ENCODE measurements around the gene PPARD.
"Not testable (repeated sequence)": the region's sequence is repeated elsewhere in the genome, so short reads cannot be mapped to it uniquely, and the experiment has no call there.

PPARD gene

DNA sequence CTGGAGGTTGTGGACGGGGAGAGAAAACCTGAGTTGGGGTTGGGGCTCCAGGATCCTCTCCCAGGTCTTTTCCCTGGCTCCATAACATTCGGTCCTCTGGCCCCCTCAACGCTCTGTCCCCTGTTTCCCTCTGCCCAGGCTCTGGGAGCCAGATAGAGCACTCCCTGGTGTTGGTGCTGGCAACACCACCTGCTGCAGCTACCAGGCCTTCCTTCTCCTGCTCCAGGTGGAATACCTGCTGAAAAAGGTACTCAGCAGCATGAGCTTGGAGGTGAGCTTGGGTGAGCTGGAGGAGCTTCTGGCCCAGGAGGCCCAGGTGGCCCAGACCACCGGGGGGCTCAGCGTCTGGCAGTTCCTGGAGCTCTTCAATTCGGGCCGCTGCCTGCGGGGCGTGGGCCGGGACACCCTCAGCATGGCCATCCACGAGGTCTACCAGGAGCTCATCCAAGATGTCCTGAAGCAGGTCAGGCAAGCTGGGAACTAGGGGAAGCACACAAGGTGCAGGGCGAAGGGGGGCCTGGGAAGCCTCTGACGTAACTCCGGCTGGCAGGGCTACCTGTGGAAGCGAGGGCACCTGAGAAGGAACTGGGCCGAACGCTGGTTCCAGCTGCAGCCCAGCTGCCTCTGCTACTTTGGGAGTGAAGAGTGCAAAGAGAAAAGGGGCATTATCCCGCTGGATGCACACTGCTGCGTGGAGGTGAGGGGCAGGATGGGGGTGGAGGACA is 30.1 kb upstream of the PPARD start:
- no peak for DNase-seq (ENCODE audit: low read depth in 1 of 2, low spot score in 1 of 2)

DNA sequence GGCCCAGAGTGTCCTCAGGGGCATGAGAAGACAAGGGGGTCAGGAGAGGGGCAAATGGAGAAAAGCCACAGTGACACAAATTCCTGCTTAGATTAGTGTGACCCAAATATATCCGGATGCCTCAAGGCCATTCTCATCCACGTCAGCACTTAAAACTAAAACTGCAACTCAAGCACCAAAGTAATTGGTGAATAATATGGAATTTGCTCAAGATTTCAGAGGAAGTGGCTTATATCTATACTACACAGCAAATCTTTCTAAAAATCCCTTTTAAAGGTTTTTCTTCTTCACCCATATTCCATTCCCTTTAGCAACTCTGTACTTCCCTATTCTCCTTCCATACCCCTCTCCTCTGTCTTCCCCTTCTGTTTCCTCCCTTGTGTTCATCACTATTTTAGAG is 29.6 kb upstream of the PPARD start:
- no peak for DNase-seq (ENCODE audit: low read depth in 1 of 2, low spot score in 1 of 2)

- no peak for DNase-seq (ENCODE audit: low read depth in 1 of 2, low spot score in 1 of 2)
These were observed 24.7 kb upstream of the PPARD start for GRCh38 chr6:35317483-35318195.

GRCh38 chr6:35318196-35319171 is 23.9 kb upstream of the PPARD start:
- DNase-seq (ENCODE audit: low read depth in 1 of 2, low spot score in 1 of 2): no peak

DNA sequence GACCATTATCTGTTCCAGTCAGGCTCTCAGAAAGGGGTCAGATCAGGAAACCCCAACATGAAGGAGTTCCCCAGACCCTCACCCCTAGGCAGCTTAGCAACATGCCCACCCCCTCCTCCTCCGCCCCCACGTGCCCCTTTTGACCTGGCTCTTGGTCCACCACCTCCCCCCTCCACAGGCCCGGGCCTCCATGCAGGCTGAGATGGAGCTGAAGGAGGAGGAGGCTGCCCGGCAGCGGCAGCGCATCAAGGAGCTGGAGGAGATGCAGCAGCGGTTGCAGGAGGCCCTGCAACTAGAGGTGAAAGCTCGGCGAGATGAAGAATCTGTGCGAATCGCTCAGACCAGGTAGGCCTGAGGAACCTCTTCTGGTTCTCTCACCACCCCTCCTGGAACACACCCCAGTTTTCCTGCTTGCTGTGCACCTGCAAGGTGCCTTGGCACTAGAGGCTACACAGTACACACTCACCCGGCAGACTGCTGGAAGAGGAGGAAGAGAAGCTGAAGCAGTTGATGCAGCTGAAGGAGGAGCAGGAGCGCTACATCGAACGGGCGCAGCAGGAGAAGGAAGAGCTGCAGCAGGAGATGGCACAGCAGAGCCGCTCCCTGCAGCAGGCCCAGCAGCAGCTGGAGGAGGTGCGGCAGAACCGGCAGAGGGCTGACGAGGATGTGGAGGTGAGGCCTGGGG is 22.9 kb upstream of the PPARD start:
- no peak for DNase-seq (ENCODE audit: low read depth in 1 of 2, low spot score in 1 of 2)

DNA sequence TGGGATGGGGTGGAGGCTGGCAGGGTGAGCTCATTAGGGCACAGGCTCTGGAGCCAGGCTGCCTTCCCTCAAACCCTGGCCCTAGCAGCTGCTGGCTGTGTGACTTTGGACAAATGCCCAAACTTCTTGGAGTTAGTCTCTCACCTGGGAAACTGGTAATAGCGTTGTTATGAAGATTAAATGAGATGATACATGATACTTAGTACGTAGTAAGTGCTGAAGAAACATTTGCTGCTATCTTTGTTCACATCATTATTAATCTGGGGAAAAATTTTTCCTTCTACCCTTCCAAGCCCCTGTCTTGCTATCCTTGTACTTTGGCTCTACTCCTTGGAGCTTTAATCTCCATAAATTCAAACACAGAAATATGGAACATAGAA is 22.3 kb upstream of the PPARD start:
- DNase-seq (ENCODE audit: low read depth in 1 of 2, low spot score in 1 of 2): no peak

DNA sequence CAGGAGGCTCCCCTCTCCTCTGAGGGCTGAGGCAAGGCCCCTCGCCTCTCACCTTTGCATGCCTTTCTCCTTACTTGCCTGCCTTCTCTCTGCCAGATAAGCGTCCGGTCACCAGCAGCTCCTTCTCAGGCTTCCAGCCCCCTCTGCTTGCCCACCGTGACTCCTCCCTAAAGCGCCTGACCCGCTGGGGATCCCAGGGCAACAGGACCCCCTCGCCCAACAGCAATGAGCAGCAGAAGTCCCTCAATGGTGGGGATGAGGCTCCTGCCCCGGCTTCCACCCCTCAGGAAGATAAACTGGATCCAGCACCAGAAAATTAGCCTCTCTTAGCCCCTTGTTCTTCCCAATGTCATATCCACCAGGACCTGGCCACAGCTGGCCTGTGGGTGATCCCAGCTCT is 21.3 kb upstream of the PPARD start:
- DNase-seq (ENCODE audit: low read depth in 1 of 2, low spot score in 1 of 2): no peak

DNA sequence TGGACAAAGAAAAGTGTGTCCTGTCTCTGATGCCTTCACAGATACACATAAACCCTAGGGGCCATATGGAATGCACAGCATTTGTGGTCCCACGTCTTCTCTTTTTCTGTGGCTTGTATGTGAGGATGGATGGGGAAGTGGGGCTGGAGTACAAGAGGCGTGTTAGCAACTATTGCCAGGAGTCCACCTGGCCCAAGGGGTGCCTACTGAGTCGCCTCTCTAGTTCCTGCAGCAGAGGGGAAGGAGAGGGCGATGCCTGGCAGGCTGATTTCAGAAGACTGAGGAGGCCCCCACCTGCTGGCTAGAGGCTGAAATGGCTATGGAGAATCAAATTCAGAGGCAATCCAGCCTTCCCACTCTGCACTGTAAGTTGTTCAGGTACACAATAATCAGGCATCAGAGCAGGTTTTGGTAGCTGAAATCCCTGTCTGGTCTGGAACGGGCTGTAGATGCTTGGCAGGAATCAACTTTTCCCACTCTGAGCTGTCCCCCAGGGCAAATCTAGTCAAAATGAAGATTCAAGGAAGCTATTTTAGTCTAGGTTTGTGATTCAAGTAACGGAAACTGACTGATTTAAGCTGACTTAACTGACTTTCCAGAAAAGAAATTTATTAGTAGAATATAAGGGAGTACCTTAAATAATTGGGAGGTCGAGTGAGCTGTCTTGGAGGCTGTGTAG is 14.9 kb upstream of the PPARD start:
- peak; percentile 48 to 59 for DNase-seq (ENCODE audit: low read depth in 1 of 2, low spot score in 1 of 2)

DNA sequence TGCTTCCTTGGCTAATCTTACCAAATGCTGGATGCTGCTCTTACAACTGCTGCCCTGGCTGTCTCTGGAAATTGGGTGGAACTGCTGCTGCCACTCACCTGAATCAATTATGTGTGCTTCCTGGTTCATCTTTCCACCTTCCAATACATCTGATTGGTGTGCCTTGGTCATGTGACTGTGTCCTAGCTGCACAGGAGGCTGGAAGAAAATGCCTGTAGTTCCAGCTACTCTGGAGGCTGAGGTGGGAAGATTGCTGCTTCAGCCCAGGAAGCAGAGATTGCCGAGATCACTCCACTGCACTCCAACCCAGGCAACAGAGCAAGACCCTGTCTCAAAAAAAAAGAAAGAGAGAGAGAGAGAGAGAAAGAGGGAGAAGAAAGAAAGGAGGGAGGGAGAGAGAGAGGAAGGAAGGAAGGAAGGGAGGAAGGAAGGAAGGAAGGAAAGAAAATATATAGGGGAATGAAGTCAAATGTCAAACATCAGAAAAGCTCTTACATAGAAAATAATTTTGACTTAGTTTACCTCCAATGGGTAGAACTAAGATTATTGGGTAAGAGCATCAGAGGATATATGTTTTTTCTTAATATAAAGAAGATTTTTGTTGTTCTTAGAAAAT is 14.1 kb upstream of the PPARD start:
- DNase-seq (ENCODE audit: low read depth in 1 of 2, low spot score in 1 of 2): no peak

DNA sequence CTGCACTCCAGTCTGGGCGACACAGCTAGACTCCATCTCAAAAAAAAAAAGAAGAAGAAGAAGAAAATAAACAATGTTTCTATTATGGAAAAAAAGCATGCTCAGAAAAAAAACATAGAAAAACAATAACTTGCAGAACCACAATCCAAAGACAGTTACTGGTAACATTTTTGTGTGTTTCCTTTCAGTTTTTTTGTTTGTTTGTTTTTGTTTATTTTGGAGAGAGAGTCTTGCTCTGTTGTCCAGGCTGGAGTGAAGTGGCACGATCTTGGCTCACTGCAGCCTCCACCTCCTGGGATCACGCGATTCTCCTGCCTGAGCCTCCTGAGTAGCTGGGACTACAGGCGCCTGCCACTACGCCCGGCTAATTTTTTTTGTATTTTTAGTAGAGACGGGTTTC is 13.4 kb upstream of the PPARD start:
- not testable (repeated sequence) for DNase-seq (ENCODE audit: low read depth in 1 of 2, low spot score in 1 of 2)

- DNase-seq (ENCODE audit: low read depth in 1 of 2, low spot score in 1 of 2): no peak
These were observed 11.7 kb upstream of the PPARD start for GRCh38 chr6:35330541-35331119.

DNA sequence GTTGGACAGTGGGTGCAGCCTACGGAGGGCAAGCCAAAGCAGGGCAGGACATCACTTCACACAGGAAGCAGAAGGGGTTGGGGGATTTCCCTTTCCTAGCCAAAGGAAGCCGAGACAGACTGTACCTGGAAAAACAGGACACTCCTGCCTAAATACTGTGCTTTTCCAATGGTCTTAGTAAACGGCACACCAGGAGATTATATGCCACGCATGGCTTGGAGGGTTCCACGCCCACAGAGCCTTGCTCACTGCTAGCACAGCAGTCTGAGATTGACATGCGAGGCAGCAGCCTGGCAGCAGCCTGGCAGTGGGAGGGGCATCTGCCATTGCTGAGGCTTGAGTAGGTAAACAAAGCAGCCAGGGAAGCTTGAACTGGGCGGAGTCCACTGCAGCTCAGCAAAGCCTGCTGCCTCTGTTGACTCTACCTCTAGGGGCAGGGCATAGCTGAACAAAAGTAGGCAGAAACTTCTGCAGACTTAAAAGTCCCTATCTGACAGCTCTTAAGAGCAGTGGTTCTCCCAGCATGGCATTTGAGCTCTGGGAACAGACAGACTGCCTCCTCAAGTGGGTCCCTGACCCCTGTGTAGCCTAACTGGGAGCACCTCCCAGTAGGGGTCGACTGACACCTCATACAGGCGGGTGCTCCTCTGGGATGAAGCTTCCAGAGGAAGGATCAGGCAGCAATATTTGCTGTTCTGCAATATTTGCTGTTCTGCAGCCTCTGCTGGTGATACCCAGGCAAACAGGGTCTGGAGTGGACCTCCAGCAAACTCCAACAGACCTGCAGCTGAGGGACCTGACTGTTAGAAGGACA is 10.1 kb upstream of the PPARD start:
- peak; percentile 24 to 55 for DNase-seq (ENCODE audit: low read depth in 1 of 2, low spot score in 1 of 2)

- no peak for DNase-seq (ENCODE audit: low read depth in 1 of 2, low spot score in 1 of 2)
These were observed 801 bp upstream of the PPARD start for GRCh38 chr6:35341557-35341956.

DNA sequence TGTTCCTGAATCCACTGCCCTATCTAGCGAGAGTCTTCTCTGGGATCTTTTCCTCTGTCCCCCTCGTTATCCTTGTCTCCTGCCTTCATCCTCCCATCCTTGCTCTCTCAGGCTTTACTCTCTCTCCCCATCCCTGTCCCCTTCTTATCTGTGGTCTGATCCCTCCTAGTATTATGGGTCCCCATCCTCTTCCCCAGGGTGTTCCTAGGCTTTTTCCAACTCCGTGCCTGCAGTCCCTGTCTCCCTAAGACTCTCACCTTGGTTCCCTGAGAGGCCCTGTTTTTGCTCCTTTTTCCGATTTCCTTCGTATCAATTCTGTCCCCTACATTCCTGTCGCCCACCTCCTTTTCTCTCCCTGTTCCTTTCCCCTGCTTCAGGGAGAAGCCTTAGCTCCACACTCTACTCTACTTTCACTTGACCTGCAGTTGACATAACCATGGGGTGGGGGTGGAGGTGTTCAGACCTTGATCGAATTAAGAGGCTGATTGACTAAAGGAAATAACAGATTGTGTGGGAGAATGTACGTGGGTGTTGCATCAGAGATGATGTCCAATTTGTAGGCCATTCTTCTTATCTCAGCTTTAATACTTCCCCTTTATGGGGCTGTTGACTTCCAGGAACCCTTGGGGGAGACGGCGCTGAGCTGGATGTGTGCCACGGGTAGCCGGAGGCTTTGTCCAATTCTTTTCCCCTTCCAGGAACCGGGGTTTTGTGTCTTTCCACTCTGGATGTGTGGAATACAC is 905 bp downstream of the PPARD start:
- no peak for DNase-seq (ENCODE audit: low read depth in 1 of 2, low spot score in 1 of 2)

- no peak for DNase-seq (ENCODE audit: low read depth in 1 of 2, low spot score in 1 of 2)
These were observed 1.6 kb downstream of the PPARD start for GRCh38 chr6:35343835-35344550.

DNA sequence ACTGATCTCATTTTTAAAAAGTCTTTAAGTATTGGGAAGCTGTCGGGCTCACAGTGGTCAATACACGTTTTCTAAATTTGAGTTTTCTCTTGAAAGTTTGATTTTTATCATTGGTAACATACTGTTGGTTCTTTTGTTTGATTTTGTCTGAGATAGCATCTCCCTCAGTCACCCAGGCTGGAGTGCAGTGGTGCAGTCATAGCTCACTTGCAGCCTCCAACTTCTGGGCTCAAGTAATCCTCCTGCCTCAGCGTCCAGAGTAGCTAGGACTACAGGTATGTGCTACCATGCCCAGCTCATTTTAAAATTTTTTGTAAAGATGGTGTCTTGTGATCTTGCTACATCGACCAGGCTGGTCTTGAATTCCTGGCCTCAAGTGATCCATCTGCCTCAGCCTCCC is 9.1 kb downstream of the PPARD start:
- DNase-seq (ENCODE audit: low read depth in 1 of 2, low spot score in 1 of 2): no peak

DNA sequence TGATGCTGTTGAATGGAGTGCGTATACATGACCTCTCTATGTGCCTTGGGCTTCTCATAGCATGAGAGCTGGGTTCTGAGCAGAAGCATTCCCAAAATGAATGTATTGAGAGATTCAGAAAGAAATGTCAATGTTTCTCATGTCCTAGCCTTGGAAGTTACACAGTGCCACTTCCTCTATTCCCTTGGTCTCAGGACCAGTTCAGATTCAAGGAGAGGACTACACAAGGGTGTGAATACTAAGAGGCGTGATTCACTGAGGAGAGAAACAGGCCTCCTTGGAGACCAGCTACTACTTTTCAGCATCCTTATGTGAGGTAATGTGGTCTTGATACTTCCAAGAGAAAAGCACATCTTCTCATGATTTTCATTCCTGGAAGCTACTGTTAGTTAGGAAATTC is 10.4 kb downstream of the PPARD start:
- DNase-seq (ENCODE audit: low read depth in 1 of 2, low spot score in 1 of 2): no peak
